H1 (cell line): ENCODE results near the gene NT5M. TPM values are rescaled to one million over a fixed set of nuclear protein-coding genes. Genes with fewer than 3 reads are reported as not detected.

ENCODE experiments used
- CHD1 ChIP-seq: IDR thresholded peaks from 2 replicates; pipeline ENCODE4 v1.6.1; 2012; ENCODE audit warnings: low read depth, low read length, improper control_type of control experiment
- CHD2 ChIP-seq: IDR thresholded peaks from 2 replicates; pipeline ENCODE4 v1.6.1; 2012; ENCODE audit warnings: low read length, improper control_type of control experiment
- CREB1 ChIP-seq: IDR thresholded peaks from 2 replicates; pipeline ENCODE4 v1.6.1; 2012; ENCODE audit warnings: inconsistent platforms
- CTBP2 ChIP-seq: IDR thresholded peaks from 2 replicates; pipeline ENCODE4 v1.7.0; 2011; ENCODE audit warnings: borderline replicate concordance, mild to moderate bottlenecking, moderate library complexity, mixed read lengths, low read length; ENCODE audit not compliant: insufficient read depth, insufficient read length
- EGR1 ChIP-seq: IDR thresholded peaks from 2 replicates; pipeline ENCODE4 v1.6.1; 2011; ENCODE audit warnings: low read depth, low read length, borderline replicate concordance
- KDM4A ChIP-seq: IDR thresholded peaks from one replicate; pipeline ENCODE4 v1.7.1; 2012; ENCODE audit warnings: low read depth, mild to moderate bottlenecking, moderate library complexity, low read length, inconsistent platforms; ENCODE audit not compliant: severe bottlenecking
- MAFK ChIP-seq: IDR thresholded peaks from 2 replicates; pipeline ENCODE4 v1.6.1; 2012; ENCODE audit warnings: low read depth, mild to moderate bottlenecking, improper control_type of control experiment, low read length
- RAD21 ChIP-seq, 2 experiments: IDR thresholded peaks in 1 of 2; conservative IDR thresholded peaks in 1 of 2; 2 replicates each; pipeline ENCODE4 v1.6.1; 2011; ENCODE audit warnings: low read depth in 2 of 2, low read length in 2 of 2, improper control_type of control experiment in 1 of 2, inconsistent platforms in 1 of 2, mild to moderate bottlenecking in 1 of 2, moderate library complexity in 1 of 2
- RBBP5 ChIP-seq: IDR thresholded peaks from 2 replicates; pipeline ENCODE4 v1.7.1; 2012; ENCODE audit warnings: low read depth, mild to moderate bottlenecking, inconsistent platforms, low read length, moderate library complexity, borderline replicate concordance
- RFX5 ChIP-seq: IDR thresholded peaks from 2 replicates; pipeline ENCODE4 v1.6.1; 2011; ENCODE audit warnings: low read depth, low read length, improper control_type of control experiment, borderline replicate concordance
- RNF2 ChIP-seq: fragments of 200-900, 300-1000 bp; sonication (generic); IDR thresholded peaks from 2 replicates; pipeline ENCODE4 v1.7.1; 2016; ENCODE audit warnings: borderline replicate concordance, low read depth, mild to moderate bottlenecking, antibody characterized with exemption, low read length; ENCODE audit not compliant: poor library complexity, severe bottlenecking; ENCODE audit errors: missing control alignments
- SIN3A ChIP-seq, 2 experiments: IDR thresholded peaks in 1 of 2; conservative IDR thresholded peaks in 1 of 2; 2 replicates each; pipeline ENCODE4 v1.6.1; 2011 to 2012; ENCODE audit warnings: low read length in 2 of 2, improper control_type of control experiment in 1 of 2, low read depth in 1 of 2, mild to moderate bottlenecking in 1 of 2
- SP4 ChIP-seq: IDR thresholded peaks from 2 replicates; pipeline ENCODE4 v1.6.1; 2012; ENCODE audit warnings: low read length, inconsistent platforms
- SUZ12 ChIP-seq: fragments of 200-600 bp; sonication (generic); IDR thresholded peaks from 2 replicates; pipeline ENCODE4 v1.6.1; 2012; ENCODE audit warnings: mild to moderate bottlenecking, inconsistent platforms, low read length, moderate library complexity, mixed read lengths
- TAF1 ChIP-seq: IDR thresholded peaks from 2 replicates; pipeline ENCODE4 v1.6.1; 2011; ENCODE audit warnings: mild to moderate bottlenecking, low read depth, low read length
- TAF7 ChIP-seq: optimal IDR thresholded peaks from 2 replicates; pipeline ENCODE3; 2011; ENCODE audit warnings: low read depth, mild to moderate bottlenecking, inconsistent platforms, low read length, moderate library complexity, borderline replicate concordance
- TBP ChIP-seq: IDR thresholded peaks from 2 replicates; pipeline ENCODE4 v1.6.1; 2011; ENCODE audit warnings: low read depth, low read length, improper control_type of control experiment
- polyA plus RNA-seq, 7 experiments: library from polyadenylated mRNA; depleted of rRNA in 3 of 7; stranded (reverse) in 5 of 7; unstranded in 2 of 7; fragments of >200 nt in 5 of 7; fragments of 200-250 nt in 2 of 7; gene quantifications; 1 replicate in 5 of 7; 2 replicates in 1 of 7; 4 replicates in 1 of 7; pipeline versions ENCODE4 v1.2.1 to v1.2.3, GENCODE V29; 2011 to 2013; ENCODE audit warnings: missing spikeins in 2 of 7, mixed read lengths in 2 of 7
- total RNA-seq: library from RNA; stranded (reverse); fragmentation: NEBNext Ultra II Directional; extraction: Animal tissue kit (Norgen Biotek cat#: 25700); gene quantifications from 2 replicates; pipeline ENCODE4 v1.2.1, GENCODE V29; 2021
- TF ChIP-seq, protein P1 (sequence below): IDR thresholded peaks from 2 replicates; pipeline ENCODE4 v1.6.1; 2012; ENCODE audit warnings: inconsistent platforms
- TF ChIP-seq, protein P2 (sequence below): IDR thresholded peaks from 2 replicates; pipeline ENCODE4 v1.6.1; 2012; ENCODE audit warnings: low read length, inconsistent platforms
- TF ChIP-seq, protein P3 (sequence below): IDR thresholded peaks from 2 replicates; pipeline ENCODE4 v1.6.1; 2011; ENCODE audit warnings: low read depth, mild to moderate bottlenecking, low read length; ENCODE audit not compliant: insufficient read depth

Gene NT5M
- total and polyA plus RNA-seq, 2 of the 8 experiments (the other 6 are each of a cell fraction or from before 2014, with no cell fraction given): 7.6 to 18.2 TPM

DNA sequence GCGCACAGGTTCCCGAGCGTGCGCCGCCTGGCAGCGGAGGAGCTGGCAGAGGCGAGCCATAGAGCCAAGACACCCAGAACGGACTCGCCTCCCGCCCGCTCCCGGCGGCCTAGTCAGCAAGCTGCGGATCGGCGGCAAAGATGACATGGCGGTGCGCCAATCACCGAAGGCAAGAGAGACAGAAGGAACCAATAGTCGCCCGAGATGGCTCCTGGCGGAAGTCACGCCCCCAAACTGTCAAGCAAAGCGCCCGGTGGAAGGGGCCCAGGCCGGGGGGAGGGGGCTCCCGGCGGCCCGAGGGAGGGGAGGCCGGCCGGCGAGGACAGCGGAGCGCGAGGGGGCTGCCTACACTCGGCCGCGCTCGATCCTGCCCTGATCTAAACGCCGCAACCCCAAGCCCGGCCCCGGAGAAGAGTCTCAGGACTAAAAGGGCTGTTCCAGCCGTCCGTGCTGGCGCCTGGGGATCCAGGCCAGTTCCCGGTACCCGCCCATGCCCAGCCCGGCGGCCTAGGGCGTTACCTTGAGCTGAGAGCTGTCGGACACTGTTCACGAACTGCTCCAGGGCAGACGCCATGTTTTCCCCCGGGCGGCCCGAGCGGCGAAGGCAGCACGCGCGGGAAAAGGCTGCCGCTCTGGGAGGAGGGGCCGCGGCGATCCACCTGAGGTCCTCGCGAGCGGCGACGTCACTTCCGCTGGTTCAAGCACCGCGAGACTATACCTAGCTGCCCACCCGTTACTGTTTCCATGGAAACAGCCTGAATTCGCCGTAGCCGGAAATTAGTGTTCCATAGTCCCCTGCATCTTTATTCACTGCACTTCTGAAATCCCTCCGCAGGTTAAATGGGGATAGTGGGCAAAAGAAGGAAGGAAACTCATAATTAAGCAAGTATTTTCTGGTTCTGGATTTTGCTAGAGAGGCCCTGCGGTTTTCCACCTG lies 22.3 kb upstream of the NT5M start, which contains the start of gene COPS3 (continued):
- TF ChIP-seq, protein P1, sequence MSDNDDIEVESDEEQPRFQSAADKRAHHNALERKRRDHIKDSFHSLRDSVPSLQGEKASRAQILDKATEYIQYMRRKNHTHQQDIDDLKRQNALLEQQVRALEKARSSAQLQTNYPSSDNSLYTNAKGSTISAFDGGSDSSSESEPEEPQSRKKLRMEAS: peak; percentile 56
- TF ChIP-seq SIN3A (conservative IDR thresholded peaks at IDR 0.05 in 1 of 2, IDR thresholded peaks at IDR 0.05 in 1 of 2; ENCODE audit: low read depth in 1 of 2, low read length in 2 of 2): peak; percentile 62 to 78; a peak in 3 of 4 replicates
- TF ChIP-seq RBBP5: peak; percentile 85
- TF ChIP-seq EGR1: no peak
- peak; percentile 81 for TF ChIP-seq TBP
- TF ChIP-seq, protein P2, sequence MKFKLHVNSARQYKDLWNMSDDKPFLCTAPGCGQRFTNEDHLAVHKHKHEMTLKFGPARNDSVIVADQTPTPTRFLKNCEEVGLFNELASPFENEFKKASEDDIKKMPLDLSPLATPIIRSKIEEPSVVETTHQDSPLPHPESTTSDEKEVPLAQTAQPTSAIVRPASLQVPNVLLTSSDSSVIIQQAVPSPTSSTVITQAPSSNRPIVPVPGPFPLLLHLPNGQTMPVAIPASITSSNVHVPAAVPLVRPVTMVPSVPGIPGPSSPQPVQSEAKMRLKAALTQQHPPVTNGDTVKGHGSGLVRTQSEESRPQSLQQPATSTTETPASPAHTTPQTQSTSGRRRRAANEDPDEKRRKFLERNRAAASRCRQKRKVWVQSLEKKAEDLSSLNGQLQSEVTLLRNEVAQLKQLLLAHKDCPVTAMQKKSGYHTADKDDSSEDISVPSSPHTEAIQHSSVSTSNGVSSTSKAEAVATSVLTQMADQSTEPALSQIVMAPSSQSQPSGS: no peak
- peak; percentile 81 for TF ChIP-seq TAF7
- TF ChIP-seq RFX5: peak; percentile 29; the same call in 1 of the 2 replicates
- peak; percentile 86 for TF ChIP-seq TAF1
- TF ChIP-seq MAFK: no peak
- TF ChIP-seq, protein P3, sequence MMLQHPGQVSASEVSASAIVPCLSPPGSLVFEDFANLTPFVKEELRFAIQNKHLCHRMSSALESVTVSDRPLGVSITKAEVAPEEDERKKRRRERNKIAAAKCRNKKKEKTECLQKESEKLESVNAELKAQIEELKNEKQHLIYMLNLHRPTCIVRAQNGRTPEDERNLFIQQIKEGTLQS: no peak
- TF ChIP-seq CHD2: peak; percentile 95
- no peak for TF ChIP-seq CTBP2
- TF ChIP-seq CREB1: peak; percentile 92
- TF ChIP-seq SUZ12: no peak
- no peak for TF ChIP-seq CHD1
- no peak for TF ChIP-seq RAD21 (IDR thresholded peaks at IDR 0.05 in 1 of 2, conservative IDR thresholded peaks at IDR 0.05 in 1 of 2; ENCODE audit: low read depth in 2 of 2, low read length in 2 of 2)
- no peak for TF ChIP-seq RNF2
- peak; percentile 12 for TF ChIP-seq KDM4A
- no peak for TF ChIP-seq SP4
